Measurements from ENCODE around the gene CYP4V2.
"Not testable (repeated sequence)": the region's sequence is repeated elsewhere in the genome, so short reads cannot be mapped to it uniquely, and the experiment has no call there.

The CYP4V2 gene

DNA sequence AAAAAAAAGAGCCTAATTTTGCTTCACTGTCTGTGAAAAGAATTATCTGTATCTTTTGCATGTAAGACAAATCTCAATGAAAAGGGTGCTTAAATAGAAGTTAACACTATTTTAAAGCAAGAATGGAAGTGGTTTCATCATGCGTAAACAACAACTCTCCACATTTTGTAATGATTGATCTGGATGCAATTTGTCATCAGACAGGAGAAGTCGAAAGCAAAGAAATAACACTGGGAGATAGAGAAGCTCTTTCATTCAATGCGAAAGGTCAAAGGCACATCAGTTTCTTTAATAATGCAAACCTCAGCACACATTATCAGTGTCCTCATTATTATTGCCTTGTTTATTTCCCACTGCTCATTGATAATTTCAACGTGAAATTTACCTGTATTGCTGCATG, 44.8 kb downstream of the CYP4V2 start:
- no peak for DNase-seq (ENCODE audit: low spot score)
- TF ChIP-seq, protein P1, sequence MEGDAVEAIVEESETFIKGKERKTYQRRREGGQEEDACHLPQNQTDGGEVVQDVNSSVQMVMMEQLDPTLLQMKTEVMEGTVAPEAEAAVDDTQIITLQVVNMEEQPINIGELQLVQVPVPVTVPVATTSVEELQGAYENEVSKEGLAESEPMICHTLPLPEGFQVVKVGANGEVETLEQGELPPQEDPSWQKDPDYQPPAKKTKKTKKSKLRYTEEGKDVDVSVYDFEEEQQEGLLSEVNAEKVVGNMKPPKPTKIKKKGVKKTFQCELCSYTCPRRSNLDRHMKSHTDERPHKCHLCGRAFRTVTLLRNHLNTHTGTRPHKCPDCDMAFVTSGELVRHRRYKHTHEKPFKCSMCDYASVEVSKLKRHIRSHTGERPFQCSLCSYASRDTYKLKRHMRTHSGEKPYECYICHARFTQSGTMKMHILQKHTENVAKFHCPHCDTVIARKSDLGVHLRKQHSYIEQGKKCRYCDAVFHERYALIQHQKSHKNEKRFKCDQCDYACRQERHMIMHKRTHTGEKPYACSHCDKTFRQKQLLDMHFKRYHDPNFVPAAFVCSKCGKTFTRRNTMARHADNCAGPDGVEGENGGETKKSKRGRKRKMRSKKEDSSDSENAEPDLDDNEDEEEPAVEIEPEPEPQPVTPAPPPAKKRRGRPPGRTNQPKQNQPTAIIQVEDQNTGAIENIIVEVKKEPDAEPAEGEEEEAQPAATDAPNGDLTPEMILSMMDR (IDR thresholded peaks at IDR 0.05; ENCODE audit: extremely low read depth, insufficient read depth, missing control alignments) = no peak
- in situ Hi-C loops (cut with MboI; ENCODE audit: low pct_unique_long_range_greater_than_20kb, low sequenced_read_pairs, unreplicated experiment) = no loop called here

DNA sequence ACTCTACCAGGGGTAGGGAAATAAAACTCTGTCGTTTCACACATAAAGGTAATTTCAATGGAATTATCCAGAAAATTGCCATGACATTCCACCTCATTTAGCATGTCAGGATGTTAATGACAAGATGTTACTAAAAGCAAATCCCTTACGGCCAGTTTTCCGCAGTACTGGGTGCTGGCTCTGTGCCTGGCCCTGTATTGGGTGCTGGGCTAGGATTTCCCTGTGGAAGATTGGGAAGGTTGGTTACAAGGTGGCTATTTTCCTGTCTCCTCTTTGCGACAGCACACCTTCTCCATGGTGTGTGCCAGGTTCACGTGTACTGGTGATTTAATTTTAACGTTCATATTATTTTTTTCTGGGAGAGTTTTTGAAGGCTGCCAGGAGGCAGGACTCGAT, 49.1 kb downstream of the CYP4V2 start:
- in situ Hi-C loops (cut with MboI; ENCODE audit: low pct_unique_long_range_greater_than_20kb, low sequenced_read_pairs, unreplicated experiment) = no loop called here

DNA sequence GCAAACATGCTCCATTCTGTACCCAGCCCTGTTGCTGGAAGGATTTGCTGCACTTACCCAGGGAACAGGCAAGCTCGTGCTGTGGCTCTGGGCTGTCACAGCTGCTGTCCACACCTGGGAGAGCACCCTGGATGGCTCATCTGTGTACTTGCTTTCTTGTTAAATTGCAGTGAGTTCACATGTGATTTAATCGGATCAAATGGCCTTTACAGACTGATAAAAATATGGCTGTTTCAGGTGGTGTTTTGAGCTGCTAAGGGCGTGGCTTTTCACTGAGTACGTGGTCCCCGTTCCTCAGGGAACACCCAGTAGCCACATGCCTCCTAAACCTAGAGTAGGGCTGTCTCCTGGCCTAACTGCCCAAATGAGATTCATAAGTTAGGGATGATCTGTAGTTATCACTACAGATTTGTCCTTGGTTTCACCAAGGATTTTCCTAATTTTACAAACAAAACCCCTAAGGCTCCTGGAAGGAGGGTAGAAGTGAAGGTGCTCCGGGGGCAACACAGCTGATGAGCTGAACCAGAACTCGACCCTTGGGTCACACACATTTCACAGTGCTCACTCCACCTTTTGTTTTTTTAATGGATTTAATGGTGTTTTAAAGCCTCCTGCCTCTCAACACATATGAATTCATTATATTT, 49.6 kb downstream of the CYP4V2 start:
- no peak for DNase-seq (ENCODE audit: low spot score)
- TF ChIP-seq, protein P1 (IDR thresholded peaks at IDR 0.05; ENCODE audit: extremely low read depth, insufficient read depth, missing control alignments) = no peak
- in situ Hi-C loops (cut with MboI; ENCODE audit: low pct_unique_long_range_greater_than_20kb, low sequenced_read_pairs, unreplicated experiment) = no loop called here

More for the DNA sequence above, 49.1 kb downstream of the CYP4V2 start:
- DNase-seq (ENCODE audit: low spot score) = no peak
- TF ChIP-seq, protein P1 (IDR thresholded peaks at IDR 0.05; ENCODE audit: extremely low read depth, insufficient read depth, missing control alignments) = no peak

DNA sequence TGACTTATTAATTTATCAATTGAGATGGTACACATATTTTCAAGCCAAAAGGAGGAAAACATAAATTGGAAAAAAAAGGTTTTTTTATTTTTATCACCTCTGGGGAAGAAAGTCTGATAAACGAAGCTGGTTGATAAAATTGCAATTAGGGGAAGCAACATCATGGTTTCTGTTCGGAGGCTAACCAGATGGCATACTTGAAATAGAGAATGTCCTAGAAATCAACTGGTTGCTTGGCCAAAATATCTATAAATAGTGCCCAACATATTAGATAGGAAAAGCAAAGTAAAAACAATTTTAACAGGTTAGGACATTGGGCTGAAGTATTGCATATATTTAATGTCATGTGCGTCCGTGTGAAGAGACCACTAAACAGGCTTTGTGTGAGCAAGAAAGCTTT, 50.2 kb downstream of the CYP4V2 start:
- TF ChIP-seq, protein P1 (IDR thresholded peaks at IDR 0.05; ENCODE audit: extremely low read depth, insufficient read depth, missing control alignments) = no peak
- in situ Hi-C loops (cut with MboI; ENCODE audit: low pct_unique_long_range_greater_than_20kb, low sequenced_read_pairs, unreplicated experiment) = no loop called here
- no peak for DNase-seq (ENCODE audit: low spot score)

DNA sequence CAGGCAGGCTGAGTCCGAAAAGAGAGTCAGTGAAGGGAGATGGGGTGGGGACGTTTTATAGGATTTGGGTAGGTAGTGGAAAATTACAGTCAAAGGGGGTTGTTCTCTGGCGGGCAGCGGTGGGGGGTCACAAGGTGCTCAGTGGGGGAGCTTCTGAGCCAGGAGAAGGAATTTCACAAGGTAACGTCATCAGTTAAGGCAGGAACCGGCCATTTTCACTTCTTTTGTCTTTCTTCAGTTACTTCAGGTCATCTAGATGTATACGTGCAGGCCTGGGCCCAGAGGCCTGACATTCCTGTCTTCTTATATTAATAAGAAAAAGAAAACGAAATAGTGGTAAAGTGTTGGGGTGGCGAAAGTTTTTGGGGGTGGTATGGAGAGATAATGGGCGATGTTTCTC, 50.7 kb downstream of the CYP4V2 start:
- in situ Hi-C loops (cut with MboI; ENCODE audit: low pct_unique_long_range_greater_than_20kb, low sequenced_read_pairs, unreplicated experiment) = not testable (repeated sequence)

DNA sequence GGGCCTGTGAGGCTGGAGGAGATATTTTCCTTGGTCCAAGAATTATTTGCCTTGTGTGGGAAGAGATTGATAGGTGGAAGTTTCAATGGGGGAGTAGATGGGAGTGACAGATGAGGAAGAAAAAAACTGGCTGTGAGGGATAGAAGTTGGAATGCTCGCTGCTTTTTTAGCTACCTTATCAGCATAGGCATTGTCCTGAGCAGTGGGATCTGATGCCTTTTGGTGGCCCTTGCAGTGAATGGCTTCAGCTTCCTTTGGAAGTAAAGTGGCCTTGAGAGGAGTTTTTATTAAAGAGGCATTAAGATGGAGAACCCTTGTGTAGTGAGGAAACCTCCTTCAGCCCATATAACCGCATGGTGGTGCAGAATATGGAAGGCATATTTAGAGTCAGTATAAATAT, 52.0 kb downstream of the CYP4V2 start:
- in situ Hi-C loops (cut with MboI; ENCODE audit: low pct_unique_long_range_greater_than_20kb, low sequenced_read_pairs, unreplicated experiment) = no loop called here
- TF ChIP-seq, protein P1 (IDR thresholded peaks at IDR 0.05; ENCODE audit: extremely low read depth, insufficient read depth, missing control alignments) = no peak
- DNase-seq (ENCODE audit: low spot score) = no peak

More for the DNA sequence above, 50.7 kb downstream of the CYP4V2 start:
- DNase-seq (ENCODE audit: low spot score) = not testable (repeated sequence)

DNA sequence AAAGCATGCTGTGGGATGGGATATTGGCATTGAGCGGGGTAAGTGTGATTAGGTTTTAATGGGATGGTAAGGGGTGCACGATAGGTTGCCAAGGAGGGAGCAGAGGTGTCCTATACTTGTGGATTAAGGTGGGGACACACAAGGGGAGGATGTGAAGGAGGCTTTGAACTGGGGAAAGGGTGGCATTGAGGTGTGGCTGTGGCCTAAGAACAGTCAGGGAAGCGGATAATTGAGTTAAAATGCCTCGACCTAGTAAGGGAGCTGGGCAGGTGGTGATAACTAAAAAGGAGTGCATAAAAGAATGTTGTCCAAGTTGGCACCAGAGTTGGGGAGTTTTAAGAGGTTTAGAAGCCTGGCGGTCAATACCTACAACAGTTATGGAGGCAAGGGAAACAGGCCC, 53.5 kb downstream of the CYP4V2 start:
- DNase-seq (ENCODE audit: low spot score) = no peak
- in situ Hi-C loops (cut with MboI; ENCODE audit: low pct_unique_long_range_greater_than_20kb, low sequenced_read_pairs, unreplicated experiment) = no loop called here
- TF ChIP-seq, protein P1 (IDR thresholded peaks at IDR 0.05; ENCODE audit: extremely low read depth, insufficient read depth, missing control alignments) = no peak

DNA sequence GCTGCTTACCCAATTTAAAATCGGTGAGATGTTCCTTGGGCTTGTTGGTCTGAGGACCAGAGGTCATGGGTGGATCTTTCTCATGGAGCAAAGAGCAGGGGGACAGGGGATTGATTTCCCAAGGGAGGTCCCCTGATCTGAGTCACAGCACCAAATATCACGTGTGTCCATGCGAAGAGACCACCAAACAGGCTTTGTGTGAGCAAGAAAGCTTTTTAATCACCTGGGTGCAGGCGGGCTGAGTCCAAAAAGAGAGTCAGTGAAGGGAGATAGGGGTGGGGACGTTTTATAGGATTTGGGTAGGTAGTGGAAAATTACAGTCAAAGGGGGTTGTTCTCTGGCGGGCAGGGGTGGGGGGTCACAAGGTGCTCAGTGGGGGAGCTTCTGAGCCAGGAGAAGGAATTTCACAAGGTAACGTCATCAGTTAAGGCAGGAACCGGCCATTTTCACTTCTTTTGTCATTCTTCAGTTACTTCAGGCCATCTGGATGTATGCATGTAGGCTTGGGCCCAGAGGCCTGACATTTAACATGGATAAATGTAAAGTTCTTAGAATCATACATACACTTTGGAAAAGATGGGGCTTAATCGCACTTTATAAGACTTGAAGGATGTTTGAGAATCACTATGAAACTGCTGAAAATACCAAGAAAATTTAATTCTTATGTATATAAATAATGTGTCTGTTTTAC, 55.8 kb downstream of the CYP4V2 start:
- in situ Hi-C loops (cut with MboI; ENCODE audit: low pct_unique_long_range_greater_than_20kb, low sequenced_read_pairs, unreplicated experiment); DNase-seq (ENCODE audit: low spot score): not testable (repeated sequence)

All from GM13977 (cell line).